GM12878 (cell line): ENCODE data around the gene RBM11.

Experiments
- CREM ChIP-seq: IDR thresholded peaks from 2 replicates; pipeline ENCODE4 v1.6.1; 2014; ENCODE audit warnings: antibody characterized with exemption, low read depth
- CTCF ChIP-seq, 3 experiments: IDR thresholded peaks in 2 of 3; conservative IDR thresholded peaks in 1 of 3; 2 replicates each; pipeline ENCODE4 v1.5.1; 2011; ENCODE audit warnings: low read depth in 3 of 3, low read length in 3 of 3, mild to moderate bottlenecking in 3 of 3, control low read depth in 2 of 3, moderate library complexity in 2 of 3, inconsistent platforms in 1 of 3, mixed read lengths in 1 of 3; ENCODE audit not compliant: control insufficient read depth in 2 of 3, insufficient read depth in 1 of 3; ENCODE audit errors: extremely low read depth in 1 of 3

GRCh38 chr21:14235101-14235500 lies 19.1 kb downstream of the RBM11 start:
- no peak for TF ChIP-seq CTCF (IDR thresholded peaks at IDR 0.05 in 2 of 3, conservative IDR thresholded peaks at IDR 0.05 in 1 of 3; ENCODE audit: control insufficient read depth in 2 of 3, extremely low read depth in 1 of 3, insufficient read depth in 1 of 3, low read depth in 3 of 3, low read length in 3 of 3)
- TF ChIP-seq CREM, result no peak
